GM11168 (cell line): ENCODE data around the gene DCTPP1.

Source experiments
- in situ Hi-C: fragments of 300-500 bp; cut with MboI; formaldehyde crosslinking; loops from one replicate; pipeline ENCODE4 v1.12.0; 2022; ENCODE audit warnings: low sequenced_read_pairs; ENCODE audit not compliant: unreplicated experiment

Gene DCTPP1

DNA sequence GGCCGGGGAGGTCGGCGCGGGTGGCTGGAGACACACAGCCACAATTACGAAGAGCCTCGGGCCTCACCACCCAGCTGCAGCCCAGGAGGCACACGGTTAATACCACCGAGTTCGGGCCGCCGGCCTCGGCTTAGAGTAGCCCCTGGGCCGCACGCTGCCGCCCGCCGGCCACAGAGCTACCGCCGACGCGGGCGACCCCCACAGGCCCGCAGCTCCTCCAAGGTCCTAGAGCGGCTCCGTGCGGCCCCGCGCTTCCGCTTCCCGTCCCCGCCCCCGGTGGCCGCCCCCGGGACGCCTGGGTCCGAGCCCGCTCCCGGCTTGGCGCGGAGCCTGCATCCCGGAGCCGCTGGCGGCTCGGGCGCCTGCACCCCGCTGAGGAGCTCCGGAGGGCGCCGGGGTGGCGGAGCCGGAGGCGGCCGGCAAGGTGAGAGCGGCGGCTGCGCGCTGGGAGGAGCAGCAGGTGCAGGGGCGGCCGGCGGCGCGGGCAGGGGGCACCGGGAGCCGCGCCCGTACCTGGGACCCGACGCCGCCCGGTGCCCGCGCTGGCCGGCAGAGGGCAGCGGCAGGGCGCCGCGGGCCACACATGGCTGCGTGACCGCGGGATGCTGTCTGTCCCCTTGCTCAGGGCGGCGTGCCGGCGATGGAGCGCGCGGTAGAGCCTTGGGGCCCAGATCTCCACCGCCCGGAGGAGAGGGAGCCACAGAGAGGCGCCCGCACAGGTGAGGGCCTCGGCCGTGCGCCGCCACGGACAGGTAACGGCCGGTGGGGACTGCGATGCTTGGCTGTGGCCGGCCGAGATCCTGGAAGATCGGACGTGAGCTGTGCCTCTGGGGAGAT is 34.5 kb downstream of the DCTPP1 start, which contains the start of gene ZNF48:
Gene ZNF48 (plus strand): TSS at position 266 of the 837 bp plus-strand sequence. CDS start 375 bp downstream, at position 641.
- in situ Hi-C loops, result no loop called here

DNA sequence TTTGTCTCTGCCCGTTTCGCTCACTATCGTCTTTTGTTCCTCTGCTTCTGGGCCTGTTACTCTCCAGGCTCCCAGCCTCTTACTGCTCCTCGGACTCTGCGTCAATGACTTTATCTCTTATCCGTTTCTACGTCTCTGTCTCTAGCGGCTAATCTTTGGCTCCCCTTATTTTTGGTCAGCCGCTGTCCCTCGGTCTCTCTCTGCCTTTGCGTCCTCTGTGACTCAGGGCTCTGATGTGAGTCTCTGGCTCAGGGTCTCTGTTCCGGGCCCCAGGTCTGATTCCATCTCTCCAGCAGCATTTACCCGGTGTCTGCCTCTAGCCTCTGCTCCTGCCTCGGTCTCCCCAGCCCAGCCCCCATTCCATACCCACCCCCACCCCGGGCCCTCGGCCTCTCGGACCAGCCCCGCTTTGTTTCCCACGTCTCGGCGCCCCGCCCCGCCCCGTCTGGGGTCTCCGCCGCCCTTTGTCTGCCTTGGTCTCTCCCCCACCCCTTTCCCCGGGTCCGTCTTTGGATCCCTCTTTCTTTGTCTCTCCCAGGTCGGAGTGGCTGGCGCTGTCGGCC is 35.2 kb downstream of the DCTPP1 start:
- in situ Hi-C loops, result no loop called here

DNA sequence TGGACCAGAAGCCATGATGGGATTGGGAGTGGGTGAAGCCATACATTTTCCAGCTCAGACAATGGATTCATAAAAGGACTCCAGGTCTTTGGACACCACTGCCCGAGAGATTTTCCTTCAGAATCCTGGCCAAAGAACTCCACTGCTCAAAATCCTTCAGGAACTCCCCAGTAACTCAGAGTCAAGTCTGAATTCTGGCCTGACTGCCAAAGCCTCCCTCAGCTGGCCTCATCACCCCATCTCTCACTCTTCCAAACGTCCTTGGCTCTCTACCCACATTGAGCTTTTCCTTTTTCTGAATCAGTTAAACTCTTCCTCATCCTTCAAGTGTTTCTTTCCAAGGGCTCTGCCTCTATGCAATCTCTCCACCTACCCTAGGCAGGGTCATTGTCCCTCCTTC is 46.3 kb downstream of the DCTPP1 start:
- in situ Hi-C loops, result no loop called here

DNA sequence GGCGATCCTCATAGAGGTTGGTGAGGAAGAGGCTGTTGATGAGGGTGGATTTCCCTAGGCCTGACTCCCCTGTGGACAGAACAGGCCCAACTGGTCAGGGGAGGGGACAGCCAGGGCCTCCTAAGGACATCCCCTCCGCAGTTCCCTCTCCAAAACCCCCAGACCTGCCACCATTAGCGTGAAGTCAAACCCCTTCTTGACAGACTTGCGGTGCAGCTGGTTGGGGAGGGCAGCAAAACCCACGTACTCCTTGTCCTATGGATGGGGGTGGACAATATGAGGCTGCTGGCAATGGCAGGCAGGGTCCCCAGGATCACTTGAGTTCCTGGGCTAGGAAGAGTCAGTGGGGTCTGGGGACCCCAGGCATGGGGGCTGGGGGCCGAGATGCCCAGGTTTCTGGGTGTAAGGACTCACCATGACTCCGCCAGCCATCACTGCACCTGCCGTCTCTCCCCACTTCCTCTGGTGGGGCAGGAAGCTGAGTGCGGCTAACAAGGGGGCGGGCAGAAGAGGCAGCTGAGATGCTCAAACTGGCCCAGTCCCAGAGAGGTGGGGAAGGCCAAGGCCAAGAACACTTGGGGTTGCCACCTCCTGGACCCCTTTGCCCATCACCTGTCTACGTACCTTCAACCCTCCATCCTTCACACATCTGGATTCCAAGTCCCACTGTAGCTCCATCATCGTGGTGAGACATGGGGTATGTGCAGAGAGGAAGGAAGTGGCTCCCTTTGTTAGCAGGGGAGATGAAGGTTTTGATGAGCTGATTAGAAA is 47.5 kb downstream of the DCTPP1 start, which contains the start of gene SEPTIN1:
Gene SEPTIN1 (minus strand): TSS at position 451 of the 771 bp plus-strand sequence. CDS start 19 bp downstream, at position 432.
- in situ Hi-C loops, result no loop called here

DNA sequence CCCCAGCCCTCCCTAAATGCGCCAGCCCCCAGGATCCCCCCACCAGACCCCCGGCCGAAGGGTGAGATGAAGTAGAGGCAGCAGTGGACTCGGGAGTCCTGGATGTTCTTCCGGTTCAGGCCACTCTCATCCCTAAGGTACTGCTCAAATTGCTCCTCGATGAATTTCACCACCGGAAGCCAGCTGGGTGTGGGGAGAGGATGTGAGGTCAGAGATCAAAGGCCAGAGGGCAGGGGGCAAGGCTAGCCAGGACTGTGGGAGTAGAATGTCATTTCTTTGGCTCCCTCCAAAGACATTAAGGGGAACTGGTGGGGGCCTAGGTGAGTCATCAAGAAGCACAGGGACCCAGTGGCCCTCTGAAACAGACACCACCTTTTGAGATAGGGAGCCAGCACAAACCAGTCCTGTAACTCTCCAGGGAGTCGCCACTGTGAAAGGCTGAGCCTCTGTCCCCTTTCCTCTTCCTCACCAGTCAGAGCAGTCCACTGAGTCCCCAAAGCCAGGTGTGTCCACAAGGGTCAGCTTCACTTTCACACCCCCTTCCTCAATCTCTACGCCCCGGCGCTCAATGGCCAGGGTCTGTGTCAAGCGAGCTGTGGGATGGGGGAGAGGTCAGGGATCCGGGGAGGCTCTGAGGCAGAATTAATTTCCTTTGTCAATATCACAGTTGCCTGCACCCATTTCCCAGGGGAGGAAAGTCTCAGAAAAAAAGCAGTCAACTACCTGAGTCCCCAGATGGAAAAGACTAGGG is 48.4 kb downstream of the DCTPP1 start:
- in situ Hi-C loops, result no loop called here

DNA sequence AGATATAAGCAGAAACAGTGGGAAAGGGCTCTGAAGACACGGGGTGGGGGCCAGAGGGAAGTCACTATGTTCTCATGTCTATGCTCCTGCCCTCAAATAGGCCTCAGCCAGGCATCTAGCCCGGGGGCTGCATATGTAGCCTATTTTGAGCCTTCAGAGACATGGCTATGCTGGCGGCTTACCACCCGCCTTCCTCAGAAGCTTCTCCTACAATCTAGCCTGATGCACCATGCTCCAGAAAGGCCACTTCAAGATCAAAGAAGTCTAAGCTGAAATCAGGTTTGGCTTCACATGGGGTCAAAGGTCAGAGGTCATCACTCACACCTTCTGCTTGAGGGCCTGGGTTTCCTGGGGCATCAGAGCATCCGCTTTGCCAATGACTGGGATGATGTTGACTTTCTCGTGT is 49.0 kb downstream of the DCTPP1 start:
- in situ Hi-C loops, result no loop called here

DNA sequence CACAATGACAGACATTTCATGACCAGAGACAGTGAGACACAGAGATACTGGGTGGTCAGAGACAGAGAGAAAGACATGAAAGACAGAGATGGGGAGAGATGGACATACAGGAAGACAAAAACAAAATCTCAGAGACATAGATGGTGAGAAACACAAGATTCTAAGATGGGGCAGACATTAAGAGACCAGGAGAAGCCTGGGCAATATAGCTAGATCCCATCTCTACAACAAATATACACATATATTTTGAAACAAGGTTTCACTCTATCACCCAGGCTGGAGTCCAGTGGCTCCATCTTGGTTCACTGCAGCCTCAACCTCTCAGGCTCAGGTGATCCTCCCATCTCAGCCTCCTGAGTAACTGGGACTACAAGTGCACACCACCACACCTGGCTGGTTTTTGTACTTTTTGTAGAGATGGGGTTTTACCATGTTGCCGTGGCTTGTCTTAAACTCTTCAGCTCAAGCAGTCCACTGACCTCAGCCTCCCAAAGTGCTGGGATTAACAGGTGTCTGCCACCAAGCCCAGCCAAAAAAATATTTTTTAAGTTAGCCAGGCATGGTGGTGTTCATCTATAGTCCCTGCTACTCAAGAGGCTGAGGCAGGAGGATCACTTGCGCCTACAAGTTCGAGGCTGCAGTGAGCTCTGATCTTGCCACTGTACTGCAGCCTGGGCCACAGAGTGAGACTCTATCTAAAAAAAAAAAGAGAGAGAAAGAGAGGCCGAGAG is 49.6 kb downstream of the DCTPP1 start:
- in situ Hi-C loops, result no loop called here

DNA sequence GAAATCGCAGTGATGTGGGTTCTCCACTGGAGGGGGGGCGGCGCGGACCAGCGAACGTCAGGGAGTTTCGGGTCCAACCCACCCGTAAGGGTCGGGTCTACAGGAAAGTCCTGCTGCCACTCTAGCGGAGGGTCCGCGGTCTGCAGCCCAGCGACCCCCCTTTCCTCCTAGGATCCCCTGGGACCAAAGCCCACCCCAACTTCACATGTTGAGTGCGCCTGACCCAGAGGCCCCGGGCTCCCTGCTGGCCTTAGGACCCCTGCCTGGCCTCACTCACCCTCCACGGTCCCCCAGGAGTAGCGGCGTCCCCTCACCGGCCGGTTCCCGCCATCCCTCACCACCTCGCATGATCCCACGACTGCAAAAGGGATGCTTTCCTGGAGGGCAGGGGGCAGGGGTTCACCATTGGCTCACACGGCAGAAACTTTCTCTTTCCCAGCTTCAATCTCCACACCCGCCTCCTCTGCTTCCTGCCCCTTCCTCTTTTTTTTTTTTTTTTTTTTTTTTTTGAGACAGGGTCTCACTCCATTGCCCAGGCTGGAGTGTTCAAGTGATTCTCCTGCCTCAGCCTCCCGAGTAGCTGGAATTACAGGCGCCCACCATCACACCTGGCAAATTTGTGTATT is 50.6 kb downstream of the DCTPP1 start:
- in situ Hi-C loops, result no loop called here

DNA sequence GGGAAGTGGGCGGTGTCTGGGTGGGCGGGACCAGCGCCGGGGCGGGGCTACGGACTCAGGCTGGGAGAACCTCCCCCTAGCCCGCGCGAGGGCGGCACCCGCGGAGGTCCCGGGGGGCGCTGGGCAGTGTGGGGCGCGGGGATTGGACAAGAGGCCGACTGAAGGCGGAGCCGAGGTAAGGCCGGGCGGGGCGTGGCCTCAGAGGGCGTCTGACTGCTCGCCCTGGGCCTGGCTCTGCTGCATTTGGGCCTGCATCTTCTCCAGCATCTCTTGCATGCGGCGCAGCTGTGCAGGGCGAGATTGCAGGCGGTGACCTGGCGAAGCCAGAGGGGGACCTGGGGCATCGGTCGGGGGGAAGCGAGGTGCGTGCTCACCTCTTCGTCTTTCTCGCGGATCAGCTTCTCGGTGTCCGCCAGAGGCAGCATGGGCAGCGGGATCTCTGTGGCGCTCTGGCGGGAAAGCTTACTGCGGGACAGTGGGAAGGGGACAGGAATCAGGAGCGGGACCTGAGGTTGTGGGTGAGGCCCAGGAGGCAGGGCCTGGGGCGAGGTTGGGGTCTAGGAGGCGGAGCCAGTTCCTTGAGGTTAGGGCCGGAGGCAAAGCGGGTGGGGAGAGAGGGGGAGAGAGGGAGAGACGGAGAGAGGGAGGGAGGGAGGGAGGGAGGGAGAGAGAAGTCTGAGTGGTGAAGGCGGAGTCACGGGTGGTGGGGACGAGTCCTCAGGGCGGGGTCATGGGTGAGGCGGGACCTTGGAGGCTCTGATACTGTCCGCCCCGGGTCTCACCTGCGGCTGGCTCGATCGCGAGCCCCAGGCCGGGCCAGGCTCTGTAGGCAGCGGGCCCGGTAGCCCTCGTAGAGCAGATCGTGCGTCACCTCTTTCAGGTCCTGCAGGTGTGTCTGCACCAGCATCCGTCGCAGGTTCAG is 51.3 kb downstream of the DCTPP1 start:
- in situ Hi-C loops, result no loop called here

DNA sequence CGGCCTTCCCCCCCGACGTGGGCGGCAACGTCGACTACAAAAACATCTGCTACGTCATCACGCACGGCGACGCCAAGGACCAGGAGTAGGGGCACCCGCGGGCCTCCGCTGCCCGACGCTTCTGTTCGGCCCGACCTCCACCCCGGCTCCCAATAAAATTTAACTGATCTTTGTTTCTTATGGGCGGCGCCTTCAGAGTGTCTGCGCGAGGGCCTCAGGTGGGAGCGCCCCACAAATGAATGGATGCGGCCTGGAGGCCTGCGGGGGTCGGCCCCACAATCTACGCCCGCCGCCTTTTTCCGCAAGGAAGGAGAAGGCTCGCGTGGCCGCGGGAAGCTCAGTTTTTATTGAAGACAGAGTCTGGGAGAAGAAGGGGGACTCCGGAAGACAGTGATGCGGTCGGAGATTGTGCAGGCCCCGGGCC is 52.0 kb downstream of the DCTPP1 start:
- in situ Hi-C loops, result no loop called here

DNA sequence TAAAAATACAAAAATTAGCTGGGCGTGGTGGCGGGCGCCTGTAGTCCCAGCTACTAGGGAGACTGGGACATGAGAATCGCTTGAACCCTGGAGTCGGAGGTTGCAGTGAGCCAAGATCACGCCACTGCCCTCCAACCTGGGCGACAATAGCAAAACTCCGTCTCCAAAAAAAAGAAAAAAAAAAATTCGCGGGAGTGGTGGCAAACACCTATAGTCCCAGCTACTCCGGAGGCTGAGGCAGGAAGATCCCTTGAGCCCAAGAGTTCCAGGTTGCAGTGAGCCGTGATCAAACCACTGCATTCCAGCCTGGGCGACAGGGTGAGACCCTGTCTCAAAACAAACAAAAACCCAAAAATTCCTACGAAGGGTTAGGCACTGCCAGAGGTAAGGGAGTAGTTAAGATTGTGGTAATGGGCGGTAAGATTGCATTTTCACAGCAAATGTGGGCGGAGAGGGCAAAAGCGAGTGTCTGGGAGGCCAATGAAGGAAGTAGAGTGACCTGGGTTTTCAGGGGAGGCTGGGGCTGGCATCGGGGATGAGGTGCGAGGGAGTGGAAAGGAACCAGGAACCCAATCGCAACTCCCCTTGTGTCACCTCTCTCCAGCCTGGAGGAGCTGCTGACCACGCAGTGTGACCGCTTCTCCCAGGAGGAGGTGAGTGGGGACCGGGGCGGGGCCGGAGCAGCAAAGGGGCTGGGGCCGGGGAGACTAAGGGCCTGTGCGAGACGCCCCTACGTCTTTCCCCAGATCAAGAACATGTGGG is 52.6 kb downstream of the DCTPP1 start:
- in situ Hi-C loops, result no loop called here

DNA sequence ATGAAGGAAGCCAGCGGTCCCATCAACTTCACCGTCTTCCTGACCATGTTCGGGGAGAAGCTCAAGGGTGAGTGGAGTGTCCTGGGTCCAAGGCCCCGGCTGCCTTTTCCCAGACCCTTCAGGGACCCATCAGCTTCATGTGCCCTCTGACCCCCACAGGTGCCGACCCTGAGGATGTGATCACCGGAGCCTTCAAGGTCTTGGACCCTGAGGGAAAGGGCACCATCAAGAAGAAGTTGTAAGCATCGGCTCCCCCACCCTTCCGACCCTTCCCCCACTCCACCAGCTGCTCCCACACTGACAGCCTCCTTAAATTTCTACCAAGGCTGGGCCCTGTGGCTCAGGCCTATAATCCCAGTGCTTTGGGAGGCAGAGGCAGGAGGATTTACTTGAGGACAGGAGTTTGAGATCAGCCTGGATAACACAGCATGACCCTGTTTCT is 53.3 kb downstream of the DCTPP1 start:
- in situ Hi-C loops, result no loop called here

DNA sequence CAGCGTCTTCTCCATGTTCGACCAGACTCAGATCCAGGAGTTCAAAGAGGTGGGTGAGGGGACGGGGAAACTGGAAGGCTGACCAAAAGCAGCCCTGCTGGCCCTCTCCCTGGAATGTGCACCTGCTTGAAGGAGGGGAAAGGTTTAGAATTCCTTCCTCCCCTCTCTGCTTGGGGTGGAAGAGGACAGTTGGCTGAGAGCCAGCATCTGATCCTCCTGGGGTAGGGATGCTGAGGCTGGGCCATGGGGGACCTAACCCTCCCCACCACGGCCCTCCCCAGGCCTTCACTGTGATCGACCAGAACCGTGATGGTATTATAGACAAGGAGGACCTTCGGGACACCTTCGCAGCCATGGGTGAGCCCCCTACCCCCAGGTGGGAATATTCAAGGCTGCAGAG is 54.0 kb downstream of the DCTPP1 start:
- in situ Hi-C loops, result no loop called here

DNA sequence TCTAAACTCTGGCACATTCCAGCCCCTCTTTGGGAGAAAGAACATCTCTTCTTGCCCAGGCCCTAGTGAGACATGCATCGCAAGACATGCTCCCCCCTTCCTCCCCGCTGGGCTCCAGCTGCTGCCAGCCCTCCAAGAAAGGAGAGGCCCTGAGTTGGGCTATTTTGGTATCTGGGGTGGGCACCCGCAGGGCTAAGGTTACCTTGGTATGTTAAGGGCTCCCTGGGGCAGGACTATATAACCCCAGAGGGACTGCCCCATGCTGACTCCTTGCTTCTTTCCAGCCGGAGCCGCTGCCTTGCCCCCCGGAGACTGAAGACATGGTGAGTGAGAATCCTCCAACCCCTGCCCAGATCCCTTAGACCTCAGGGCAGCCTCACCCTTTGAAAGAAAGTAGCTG is 55.3 kb downstream of the DCTPP1 start, which contains the start of gene MYL11:
Gene MYL11 (plus strand): TSS at position 265 of the 400 bp plus-strand sequence. CDS start 56 bp downstream, at position 321.
- in situ Hi-C loops, result loop anchor here (25.0 kb wide), 1 partner anchor 162 kb away; no protein-coding TSS in a partner anchor
